HG03025 (cell line): ENCODE measurements around the gene UGT1A6.
"Not testable (repeated sequence)": the region's sequence is repeated elsewhere in the genome, so short reads cannot be mapped to it uniquely, and the experiment has no call there.

ENCODE experiments used
- ATAC-seq: cut with Tn5 transposase; IDR thresholded peaks from one replicate; pipeline ENCODE4 v1.9.1; 2021; ENCODE audit warnings: mild to moderate bottlenecking, moderate library complexity; ENCODE audit not compliant: unreplicated experiment, low FRiP score

The UGT1A6 gene

DNA sequence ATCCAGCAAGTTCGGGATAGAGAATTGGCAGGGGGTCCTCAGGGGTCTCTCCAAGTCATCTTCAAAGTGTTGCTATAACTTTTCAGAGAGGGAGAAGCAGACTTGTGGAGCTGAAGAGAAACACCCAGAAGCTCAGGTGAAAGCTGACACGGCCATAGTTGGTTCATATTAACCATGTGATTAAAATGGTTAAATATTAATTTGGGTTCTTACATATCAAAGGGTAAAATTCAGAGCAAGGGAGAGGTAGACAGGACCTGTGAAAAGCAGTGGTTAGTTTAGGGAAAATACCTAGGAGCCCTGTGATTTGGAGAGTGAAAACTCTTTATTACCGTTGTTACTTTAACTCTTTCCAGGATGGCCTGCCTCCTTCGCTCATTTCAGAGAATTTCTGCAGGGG, at the start of gene UGT1A6:
UGT1A6 (plus strand) TSS at position 243 of the 400 bp plus-strand sequence; CDS start at position 358, 115 bp downstream.
- no peak for ATAC-seq

DNA sequence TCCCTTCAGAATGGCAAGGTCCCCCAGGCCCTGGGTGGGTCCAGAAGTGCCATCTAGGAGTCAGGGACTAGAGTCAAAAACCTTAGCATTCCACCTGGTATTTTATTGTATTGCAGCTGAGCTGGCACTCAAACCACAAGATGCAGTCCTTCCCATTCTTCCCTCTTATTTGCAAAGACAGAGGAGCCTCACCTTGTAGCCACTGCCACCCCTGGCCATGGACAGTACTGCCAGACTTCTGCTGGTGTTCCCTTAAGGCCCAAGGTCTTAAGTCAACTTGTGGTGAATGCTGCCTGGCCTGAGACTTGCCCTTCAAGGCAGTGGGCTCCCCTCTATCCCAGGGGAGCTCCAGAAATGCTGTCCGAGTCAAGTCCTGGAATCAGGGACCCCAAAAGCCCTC, 49.6 kb upstream of the UGT1A6 start:
- ATAC-seq, result no peak

DNA sequence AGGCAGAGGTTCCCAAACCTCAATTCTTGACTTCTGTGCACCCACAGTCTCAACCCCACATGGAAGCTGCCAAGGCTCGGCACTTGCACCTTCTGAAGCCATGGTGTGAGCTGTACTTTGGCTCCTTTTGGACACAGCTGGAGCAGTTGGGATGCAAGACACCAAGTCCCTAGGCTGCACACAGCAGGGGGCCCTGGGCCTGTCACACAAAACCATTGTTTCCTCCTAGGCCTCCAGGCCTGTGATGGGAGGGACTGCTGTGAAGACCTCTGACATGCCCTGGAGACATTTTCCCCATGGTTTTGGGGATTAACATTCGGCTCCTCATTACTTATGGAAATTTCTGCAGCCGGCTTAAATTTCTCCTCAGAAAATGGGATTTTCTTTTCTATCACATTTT, 46.7 kb upstream of the UGT1A6 start:
- ATAC-seq, result not testable (repeated sequence)

DNA sequence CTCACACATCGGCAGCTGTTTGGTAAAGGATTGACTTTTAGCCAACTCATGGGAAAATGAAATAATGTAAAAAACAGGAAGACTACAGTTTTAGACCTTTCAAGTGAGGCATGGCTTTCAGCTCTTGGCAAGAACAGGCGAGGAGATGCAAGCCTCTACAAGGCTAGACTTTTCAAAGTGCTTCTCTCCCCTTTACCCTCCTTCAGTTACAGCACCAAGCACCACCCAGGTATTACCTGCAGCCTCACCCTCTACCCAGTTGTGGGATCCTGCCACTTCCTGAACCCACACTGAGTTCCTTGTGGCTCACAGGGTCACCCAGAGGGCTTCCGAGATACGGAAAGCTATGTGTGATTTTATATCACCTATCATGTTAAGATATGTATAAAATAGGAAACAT, 41.7 kb upstream of the UGT1A6 start:
- ATAC-seq, result no peak

DNA sequence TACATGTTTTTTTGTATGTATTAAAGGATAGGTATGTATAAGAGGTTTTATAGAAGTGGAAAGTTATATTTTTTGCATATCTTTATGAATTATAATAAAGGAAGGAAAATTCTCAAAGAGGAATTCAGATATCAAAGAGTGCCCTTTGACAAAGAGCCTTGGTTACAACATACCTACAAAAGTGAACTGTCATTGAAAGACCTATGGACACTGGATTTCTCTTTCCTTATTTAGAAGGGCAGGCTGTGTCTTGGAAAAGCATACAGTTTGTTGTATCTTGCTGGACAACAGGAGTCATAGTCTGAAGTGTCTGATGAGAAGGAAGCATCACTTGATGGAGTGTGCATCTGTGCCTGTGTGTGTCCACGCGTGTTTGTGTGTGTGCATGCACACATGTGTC, 41.3 kb upstream of the UGT1A6 start:
- ATAC-seq, result no peak

DNA sequence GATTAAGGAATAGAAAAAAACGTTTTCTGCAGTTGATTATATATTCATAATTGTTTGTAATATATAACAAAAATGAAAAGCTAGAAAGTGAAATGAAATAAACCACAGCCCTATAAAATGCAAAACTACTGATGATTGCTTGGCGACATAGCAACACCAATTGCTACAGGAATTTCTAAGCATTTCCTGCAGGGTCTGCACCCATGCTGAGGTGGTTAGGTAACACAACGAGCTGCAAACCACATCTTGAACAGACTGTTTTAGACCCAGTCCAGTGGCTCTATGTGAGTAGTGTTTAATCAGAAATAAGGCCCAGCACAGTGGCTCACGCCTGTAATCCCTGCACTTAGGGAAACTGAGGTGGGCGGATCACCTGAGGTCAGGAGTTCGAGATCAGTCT, 38.2 kb upstream of the UGT1A6 start:
- ATAC-seq, result no peak

DNA sequence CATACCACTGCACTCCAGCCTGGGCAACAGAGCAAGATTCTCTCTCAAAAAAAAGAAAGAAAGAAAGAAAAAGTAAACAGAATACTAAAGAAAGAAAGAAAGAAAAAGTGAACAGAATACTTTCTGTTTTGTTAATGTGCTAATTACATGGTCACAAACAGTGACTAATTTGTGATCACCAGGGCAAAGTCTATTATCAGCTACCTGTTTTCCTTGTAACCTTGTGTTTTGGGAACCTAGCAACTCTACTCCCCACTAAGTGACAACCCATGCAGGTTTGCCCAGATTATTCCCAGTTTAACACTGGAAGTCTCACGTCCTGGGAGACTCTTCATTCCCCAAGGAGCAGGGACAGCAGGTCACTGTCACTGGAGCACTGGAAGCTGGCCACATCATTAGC, 37.6 kb upstream of the UGT1A6 start:
- ATAC-seq, result no peak

DNA sequence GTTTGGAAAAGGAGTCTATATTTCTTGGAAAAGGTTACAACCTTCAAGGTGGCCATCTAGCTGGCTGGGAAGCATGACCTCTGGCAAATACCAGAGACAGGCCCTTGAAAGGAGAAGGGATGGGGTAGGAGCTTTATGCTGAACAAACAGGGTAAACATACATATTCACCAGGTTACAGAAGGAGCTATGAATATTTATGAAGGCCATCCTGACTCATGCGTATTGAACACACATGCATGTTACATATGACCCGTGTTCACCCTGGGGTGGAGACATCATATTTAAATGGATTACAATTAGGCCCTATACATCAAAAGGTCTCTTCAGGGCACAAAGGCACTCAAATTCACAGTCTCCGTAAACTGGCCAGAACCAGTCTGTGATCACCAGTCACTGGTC, 36.7 kb upstream of the UGT1A6 start:
- ATAC-seq, result not testable (repeated sequence)

DNA sequence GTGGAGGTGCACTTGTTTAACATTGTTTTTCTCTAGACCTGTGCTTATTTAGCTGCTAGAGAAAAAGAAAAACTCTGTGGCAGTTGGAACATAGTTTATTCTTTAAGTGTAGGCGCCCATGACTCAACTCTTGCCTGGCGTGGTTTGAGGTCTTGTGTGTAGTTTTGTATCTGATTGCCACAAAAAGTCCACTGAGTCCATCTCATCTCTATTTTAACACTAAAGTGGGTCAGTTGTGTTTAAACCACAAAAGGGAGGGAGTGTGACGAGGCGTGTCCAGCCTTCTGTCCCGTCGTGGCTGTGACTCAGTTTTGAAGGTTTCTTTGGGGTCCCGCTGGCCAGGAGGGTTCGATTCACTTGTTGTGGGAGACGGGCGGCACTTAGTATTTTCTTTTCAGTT, 36.2 kb upstream of the UGT1A6 start:
- no peak for ATAC-seq

DNA sequence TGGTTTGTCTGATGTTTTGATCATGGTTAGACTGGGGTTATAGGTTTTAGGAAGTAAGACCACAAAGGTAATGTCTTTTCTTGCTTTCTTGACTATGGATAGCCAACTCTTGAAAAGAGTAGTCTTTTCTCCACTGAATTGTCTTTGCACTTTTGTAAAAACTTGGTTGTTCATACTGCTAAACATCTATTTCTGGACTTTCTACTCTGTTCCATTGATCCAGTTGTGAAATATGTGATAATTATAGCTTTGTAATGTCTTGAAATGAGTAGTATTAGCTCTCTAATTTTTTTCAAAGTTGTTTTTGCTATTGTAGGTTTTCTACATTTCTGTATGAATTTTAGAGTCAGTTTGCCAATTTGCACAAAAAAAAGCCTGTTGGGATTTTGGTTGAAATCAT, 34.1 kb upstream of the UGT1A6 start:
- no peak for ATAC-seq

DNA sequence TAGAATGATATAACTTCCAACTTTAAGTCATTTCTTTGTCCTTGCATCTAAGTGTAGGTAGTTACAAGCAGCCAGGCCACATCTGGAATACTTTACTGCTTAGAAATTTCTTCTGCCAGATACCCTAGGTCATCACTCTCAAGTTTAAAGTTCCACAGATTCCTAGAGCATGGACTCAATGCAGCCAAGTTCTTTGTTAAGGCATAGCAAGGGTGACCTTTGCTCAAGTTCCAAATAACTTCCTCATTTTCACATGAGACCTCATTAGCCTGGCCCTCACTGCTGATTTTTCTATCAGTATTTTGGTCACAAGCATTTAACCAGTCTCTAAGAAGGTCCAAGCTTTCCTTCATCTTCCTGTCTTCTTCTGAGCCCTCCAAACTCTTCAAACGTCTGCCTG, 28.8 kb upstream of the UGT1A6 start:
- no peak for ATAC-seq

DNA sequence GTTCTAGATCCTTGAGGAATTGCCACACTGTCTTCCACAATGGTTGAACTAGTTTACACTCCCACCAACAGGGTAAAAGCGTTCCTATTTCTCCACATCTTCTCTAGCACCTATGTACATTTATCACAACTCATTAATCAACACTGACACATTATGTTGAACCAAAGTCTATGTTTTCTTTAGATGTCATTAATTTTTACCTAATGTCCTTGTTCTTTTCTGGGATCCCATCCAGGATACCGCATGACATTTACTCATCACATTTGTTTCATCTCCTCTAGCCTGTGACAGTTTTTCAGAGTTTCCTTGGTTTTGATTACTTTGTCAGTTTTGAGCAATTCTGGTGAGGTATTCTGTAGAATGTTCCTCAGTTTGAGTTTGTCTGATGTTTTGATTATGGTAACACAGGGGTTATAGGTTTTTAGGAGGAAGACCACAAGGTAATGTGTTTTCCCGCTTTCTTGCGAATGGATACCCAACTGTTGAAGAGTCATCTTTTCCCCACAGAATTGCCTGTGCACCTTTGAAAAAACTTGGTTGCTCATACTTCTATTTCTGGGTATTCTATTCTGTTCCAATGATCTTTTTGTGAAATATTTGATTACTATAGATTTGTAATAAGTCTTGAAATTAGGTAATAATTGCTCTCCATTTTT, 24.0 kb upstream of the UGT1A6 start:
- ATAC-seq, result no peak

DNA sequence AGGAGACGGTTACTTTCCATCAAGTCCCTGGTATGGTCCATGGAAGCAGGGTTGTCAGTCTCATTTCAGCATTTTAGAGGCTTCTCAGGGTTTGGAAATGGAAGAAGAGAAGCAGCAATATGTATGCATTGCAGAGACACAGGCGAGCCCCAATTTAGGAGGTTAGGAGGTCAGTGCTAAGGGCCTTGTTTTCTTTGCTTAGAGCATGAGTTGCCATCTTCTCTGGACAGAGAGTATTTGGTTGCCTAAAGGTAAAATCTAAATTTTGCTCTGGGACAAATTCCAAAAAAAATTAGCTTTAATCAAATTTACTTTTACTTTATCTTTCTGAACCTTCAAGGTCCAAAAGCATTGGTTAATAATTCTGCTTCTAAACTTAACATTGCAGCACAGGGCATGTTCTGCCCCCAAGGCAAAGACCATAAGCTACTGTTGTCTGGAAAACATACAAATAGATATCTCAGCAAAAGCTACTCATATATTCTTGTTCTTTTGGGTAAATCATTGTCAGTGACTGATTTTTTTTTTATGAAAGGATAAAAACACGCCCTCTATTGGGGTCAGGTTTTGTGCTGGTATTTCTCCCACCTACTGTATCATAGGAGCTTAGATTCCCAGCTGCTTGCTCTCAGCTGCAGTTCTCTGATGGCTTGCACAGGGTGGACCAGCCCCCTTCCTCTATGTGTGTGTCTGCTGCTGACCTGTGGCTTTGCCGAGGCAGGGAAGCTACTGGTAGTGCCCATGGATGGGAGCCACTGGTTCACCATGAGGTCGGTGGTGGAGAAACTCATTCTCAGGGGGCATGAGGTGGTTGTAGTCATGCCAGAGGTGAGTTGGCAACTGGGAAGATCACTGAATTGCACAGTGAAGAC, 21.2 kb upstream of the UGT1A6 start, which contains the start of gene UGT1A9:
UGT1A9 (plus strand) TSS at position 609 of the 872 bp plus-strand sequence; CDS start at position 646, 37 bp downstream.
- no peak for ATAC-seq

DNA sequence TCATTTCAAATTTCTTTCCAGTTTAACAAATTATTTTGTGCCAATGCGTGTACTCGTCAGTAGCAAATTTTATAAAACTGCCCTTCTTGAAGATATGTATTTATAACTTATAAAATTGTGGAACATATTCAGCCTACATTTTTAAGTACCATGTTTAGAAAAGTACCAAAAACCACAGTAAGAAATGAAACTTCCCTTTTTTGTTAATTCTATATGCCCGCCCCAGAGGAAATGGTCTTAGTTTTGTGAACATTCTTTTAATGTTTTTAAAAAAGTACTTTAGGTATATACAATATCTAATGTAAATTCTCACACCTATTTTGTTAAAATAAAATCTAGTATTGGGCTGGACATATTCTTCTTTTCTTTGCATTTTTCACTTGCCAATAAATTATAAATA, 19.8 kb upstream of the UGT1A6 start:
- ATAC-seq, result no peak

DNA sequence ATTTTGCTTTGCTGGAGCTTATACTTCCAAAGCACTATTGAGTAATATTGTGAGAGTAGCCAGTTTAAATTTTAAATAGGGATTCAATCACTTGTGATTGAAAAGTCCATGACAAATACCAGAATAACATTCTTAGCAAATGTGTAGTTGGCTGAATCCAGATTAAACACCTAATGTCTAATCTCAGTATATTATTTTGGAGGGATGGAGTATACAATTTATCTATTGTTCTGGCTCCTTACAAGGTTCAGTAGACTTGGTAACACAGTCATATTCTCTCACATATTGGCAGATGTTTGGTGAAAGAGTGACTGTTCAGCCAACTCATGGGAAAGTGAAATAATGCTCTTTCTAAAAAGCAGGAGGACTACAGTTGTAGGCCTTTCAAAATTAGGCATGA, 18.8 kb upstream of the UGT1A6 start:
- no peak for ATAC-seq

DNA sequence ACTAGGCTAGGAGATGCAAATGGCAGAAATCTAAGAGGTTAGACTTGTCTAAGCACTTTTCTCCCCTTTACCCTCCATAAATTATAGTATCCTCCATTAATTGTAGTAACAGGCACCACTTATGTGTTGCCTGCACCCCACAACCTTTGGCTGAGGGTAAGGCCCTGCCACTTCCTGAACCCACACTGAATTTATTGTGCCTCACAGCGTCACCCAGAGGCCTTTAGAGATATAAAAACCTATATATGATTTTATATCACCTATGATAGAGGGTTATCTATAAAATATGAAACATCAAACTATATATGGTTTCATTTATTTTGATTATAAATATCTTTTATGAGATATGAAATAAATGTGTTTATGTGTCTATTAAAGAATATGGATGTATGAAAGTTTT, 18.4 kb upstream of the UGT1A6 start:
- no peak for ATAC-seq

DNA sequence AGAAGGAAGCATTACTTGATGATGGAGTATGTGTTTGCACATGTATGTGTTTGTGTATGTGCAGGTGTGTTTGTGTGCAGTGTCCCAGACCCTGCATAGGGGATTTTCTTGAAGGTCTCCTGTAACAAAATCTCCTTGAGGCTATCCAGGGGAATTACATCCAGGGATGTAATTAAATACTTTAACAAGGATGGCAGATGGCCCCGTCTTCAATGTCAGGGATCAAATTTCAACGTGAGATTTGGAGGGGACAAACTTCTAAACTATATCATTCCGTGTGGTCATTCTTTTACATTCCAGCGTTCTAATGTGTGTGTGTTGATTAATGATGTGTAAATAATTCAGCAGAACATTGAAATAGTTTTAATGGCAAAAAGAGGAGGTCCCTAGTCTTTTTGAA, 17.7 kb upstream of the UGT1A6 start:
- no peak for ATAC-seq

DNA sequence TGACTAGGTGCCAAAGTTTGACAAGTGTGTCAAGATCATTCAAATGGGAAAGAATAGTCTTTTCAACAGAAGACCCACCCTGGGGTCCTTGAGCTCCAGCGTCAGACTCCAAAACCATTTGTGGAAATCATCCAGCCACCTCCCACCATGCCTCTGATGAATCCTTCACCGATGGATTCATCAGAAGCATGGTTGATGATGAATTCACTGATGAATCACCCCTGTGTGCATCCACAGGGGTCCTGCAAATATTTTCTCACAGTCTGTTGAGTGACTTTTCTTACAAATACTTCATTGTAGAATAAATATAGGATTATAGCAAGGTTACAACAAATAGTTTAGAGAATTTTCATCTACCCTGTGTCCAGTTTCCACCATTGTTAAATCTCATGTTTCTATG, 16.6 kb upstream of the UGT1A6 start:
- ATAC-seq, result no peak

DNA sequence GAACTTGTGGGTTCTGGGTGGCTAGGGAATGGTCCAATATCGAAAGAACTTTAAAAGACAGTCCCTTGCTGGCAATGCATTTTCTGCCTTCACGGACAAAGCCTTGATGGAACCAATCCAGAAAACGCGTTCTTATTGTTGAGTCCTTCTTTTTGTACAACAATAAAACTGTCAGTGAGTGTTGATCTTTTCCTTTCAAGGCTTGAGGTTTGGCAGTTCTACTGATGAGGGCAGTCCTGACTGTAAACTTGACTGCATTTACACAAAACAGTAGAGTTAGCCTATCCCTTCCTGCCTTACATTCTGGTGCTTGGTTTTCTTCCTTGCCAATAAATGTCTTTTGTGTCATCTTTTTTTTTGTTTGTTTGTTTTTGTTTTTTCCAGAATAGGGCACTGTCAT, 13.5 kb upstream of the UGT1A6 start:
- ATAC-seq, result no peak

DNA sequence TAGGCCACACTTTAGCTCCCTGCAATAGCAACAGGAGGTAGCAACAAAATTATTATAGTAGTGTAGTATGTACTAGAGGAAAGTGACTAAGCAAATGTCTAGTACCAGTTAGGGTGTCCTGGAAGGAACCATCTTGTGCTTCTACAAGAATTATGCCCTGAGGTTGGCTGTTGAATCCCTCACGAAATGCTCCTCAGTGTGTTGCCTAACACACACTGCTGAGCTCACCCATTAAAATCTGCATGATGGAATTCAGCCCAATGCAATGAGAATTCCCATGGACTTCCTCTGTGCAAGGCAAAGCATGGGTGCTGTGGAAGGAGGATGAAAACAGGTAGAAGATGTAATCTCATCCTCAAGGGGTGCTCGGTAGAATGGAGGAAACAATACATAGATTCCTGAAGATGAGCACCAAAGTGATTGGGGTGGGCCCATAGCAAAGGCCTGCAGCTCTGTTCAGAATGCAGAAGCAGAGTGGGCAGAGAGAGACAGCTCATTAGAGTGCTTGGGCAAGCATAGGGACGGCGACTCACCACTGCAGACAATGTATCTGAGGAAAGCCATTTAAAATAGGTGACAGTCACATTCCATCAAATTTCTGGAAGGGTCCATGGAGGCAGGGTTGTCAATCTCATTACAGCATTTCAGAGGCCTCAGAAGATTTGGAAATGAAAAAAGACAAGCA, 12.2 kb upstream of the UGT1A6 start:
- ATAC-seq, result no peak

DNA sequence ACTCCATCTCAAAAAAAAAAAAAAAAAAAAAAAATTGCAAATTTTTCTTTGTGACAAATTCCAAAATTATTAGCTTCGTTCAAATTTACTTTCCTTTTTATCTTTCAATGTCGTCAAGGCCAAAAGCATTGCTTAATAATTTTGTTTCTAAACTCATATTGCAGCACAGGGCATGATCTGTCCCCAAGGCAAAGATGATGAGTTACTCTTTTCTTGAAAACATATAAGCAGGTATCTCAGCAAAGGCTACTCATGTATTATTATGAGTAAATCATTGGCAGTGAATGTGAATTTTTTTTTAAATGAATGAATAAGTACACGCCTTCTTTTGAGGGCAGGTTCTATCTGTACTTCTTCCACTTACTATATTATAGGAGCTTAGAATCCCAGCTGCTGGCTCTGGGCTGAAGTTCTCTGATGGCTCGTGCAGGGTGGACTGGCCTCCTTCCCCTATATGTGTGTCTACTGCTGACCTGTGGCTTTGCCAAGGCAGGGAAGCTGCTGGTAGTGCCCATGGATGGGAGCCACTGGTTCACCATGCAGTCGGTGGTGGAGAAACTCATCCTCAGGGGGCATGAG, 11.1 kb upstream of the UGT1A6 start, which contains the start of gene UGT1A7:
UGT1A7 (plus strand) TSS at position 381 of the 579 bp plus-strand sequence; CDS start at position 418, 37 bp downstream.
- no peak for ATAC-seq
